ENCODE results near the gene PDSS2. TPM values are rescaled to one million over a fixed set of nuclear protein-coding genes. Genes with fewer than 3 reads are reported as not detected.
"Not testable (repeated sequence)": the region's sequence is repeated elsewhere in the genome, so short reads cannot be mapped to it uniquely, and the experiment has no call there.

Gene PDSS2
- polyA plus RNA-seq, 1 donor from 2014 or later, result 4.6 TPM

GRCh38 chr6:107196152-107196551 lies 263.2 kb downstream of the PDSS2 start:
- Histone ChIP-seq H3K9ac (ENCODE audit: low read length) (no peak overlapping the region), H3K9me3 (ENCODE audit: low read length) (no peaks in the 10 kb centered on the region), H3K4me3 (ENCODE audit: low read length) (no peak overlapping the region), H3K79me2 (replicated peaks; ENCODE audit: insufficient read depth, low read length) (no peaks in the 10 kb centered on the region), H3K36me3 (ENCODE audit: insufficient read depth, low read length) (no peaks in the 10 kb centered on the region), H3K27me3 (ENCODE audit: insufficient read depth, low read depth, low read length) (no peaks in the 10 kb centered on the region), H2AFZ (ENCODE audit: low read depth, low read length) (no peak overlapping the region), H3K9me2 (ENCODE audit: insufficient read depth, low read length) (no peaks in the 10 kb centered on the region), H3K27ac (ENCODE audit: low read length) (no peak overlapping the region), H4K20me1 (ENCODE audit: insufficient read depth) (no peaks in the 10 kb centered on the region), H3K4me2 (ENCODE audit: low read length) (no peak overlapping the region), H3F3A (ENCODE audit: insufficient read depth, low read length, poor library complexity, severe bottlenecking) (no peaks in the 10 kb centered on the region)
- TF ChIP-seq POLR2AphosphoS5 (IDR thresholded peaks at IDR 0.05), result no peak
- no peak for TF ChIP-seq REST (IDR thresholded peaks at IDR 0.05; ENCODE audit: borderline replicate concordance)
- TF ChIP-seq RAD21 (conservative IDR thresholded peaks at IDR 0.05), result no peak
- no peak for TF ChIP-seq EP300 (conservative IDR thresholded peaks at IDR 0.05; ENCODE audit: poor library complexity, severe bottlenecking)
- no peak for TF ChIP-seq SMC3 (conservative IDR thresholded peaks at IDR 0.05; ENCODE audit: poor library complexity)
- no peak for TF ChIP-seq TAF1 (IDR thresholded peaks at IDR 0.05; ENCODE audit: low read depth)
- no peak for TF ChIP-seq MXI1 (conservative IDR thresholded peaks at IDR 0.05; ENCODE audit: poor library complexity, severe bottlenecking)

GRCh38 chr6:107194723-107195122 lies 264.6 kb downstream of the PDSS2 start:
- not testable (repeated sequence) for H2AFZ ChIP-seq (ENCODE audit: low read depth, low read length)

GRCh38 chr6:107192830-107193229 lies 266.5 kb downstream of the PDSS2 start:
- Histone ChIP-seq H3K4me3 (ENCODE audit: low read length) (no peak overlapping the region), H3K27me3 (ENCODE audit: insufficient read depth, low read depth, low read length) (no peaks in the 10 kb centered on the region), H3K4me2 (ENCODE audit: low read length) (no peak overlapping the region), H2AFZ (ENCODE audit: low read depth, low read length) (no peak overlapping the region), H3K9me2 (ENCODE audit: insufficient read depth, low read length) (no peaks in the 10 kb centered on the region), H3F3A (ENCODE audit: insufficient read depth, low read length, poor library complexity, severe bottlenecking) (no peaks in the 10 kb centered on the region), H3K36me3 (ENCODE audit: insufficient read depth, low read length) (no peaks in the 10 kb centered on the region), H3K9ac (ENCODE audit: low read length) (no peak overlapping the region), H3K9me3 (ENCODE audit: low read length) (no peaks in the 10 kb centered on the region), H3K27ac (ENCODE audit: low read length) (no peak overlapping the region), H4K20me1 (ENCODE audit: insufficient read depth) (no peaks in the 10 kb centered on the region), H3K79me2 (replicated peaks; ENCODE audit: insufficient read depth, low read length) (no peaks in the 10 kb centered on the region)
- TF ChIP-seq CTCF (IDR thresholded peaks at IDR 0.05; ENCODE audit: poor library complexity, severe bottlenecking) (no peak), REST (IDR thresholded peaks at IDR 0.05; ENCODE audit: borderline replicate concordance) (no peak), MXI1 (conservative IDR thresholded peaks at IDR 0.05; ENCODE audit: poor library complexity, severe bottlenecking) (no peak), TAF1 (IDR thresholded peaks at IDR 0.05; ENCODE audit: low read depth) (no peak), SMC3 (conservative IDR thresholded peaks at IDR 0.05; ENCODE audit: poor library complexity) (no peak), POLR2AphosphoS5 (IDR thresholded peaks at IDR 0.05) (no peak), EZH2 (IDR thresholded peaks at IDR 0.05; ENCODE audit: borderline replicate concordance, insufficient read depth, low read length, poor library complexity, severe bottlenecking) (no peak), RAD21 (conservative IDR thresholded peaks at IDR 0.05) (no peak), EP300 (conservative IDR thresholded peaks at IDR 0.05; ENCODE audit: poor library complexity, severe bottlenecking) (no peak)

More at GRCh38 chr6:107194723-107195122, 264.6 kb downstream of the PDSS2 start:
- H3K4me2 ChIP-seq (ENCODE audit: low read length); H3K9me3 ChIP-seq (ENCODE audit: low read length); H3K27me3 ChIP-seq (ENCODE audit: insufficient read depth, low read depth, low read length); H4K20me1 ChIP-seq (ENCODE audit: insufficient read depth); H3K36me3 ChIP-seq (ENCODE audit: insufficient read depth, low read length); H3K9me2 ChIP-seq (ENCODE audit: insufficient read depth, low read length); H3F3A ChIP-seq (ENCODE audit: insufficient read depth, low read length, poor library complexity, severe bottlenecking); H3K27ac ChIP-seq (ENCODE audit: low read length); H3K79me2 ChIP-seq (replicated peaks; ENCODE audit: insufficient read depth, low read length); H3K9ac ChIP-seq (ENCODE audit: low read length); H3K4me3 ChIP-seq (ENCODE audit: low read length): not testable (repeated sequence)
